ENCODE measurements around the gene ARHGEF37. TPM values are rescaled to one million over a fixed set of nuclear protein-coding genes. Genes with fewer than 3 reads are reported as not detected.
A peak's percentile ranks its signal among the peaks of the same experiment; 100 is the strongest.

The ARHGEF37 gene
- total RNA-seq, 4 donors from 2014 or later = 45.4 to 75.3 (median 65.3) TPM

DNA sequence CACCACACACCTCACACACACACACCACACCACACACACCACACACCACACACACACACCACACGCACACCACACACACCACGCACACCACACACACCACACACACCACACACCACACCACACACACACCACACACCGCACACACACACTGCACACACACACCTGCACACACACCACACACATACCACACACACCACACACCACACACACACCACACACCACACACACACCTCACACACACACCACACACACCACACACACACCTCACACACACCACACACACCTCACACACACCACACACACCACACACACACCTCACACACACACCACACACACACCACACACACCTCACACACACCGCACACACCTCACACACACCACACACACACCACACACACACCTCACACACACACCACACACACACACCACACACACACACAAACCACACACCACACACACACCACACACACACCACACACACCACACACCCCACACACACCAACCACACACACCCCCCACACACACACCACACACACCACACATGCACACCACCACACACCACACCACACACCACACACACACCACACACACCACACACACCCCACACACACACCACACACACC is 73.7 kb downstream of the ARHGEF37 start:
- no peak for DNase-seq (ENCODE audit: low spot score in 2 of 2)
- H3K9me3 ChIP-seq = no peaks in the 10 kb centered on the region
- no peaks in the 10 kb centered on the region for H3K4me1 ChIP-seq
- no peaks in the 10 kb centered on the region for H3K27me3 ChIP-seq
- WGBS = 93% methylated on average over 4 of the region's 4 CpGs
- H3K27ac ChIP-seq = no peak overlapping the region
- TF ChIP-seq EP300 (IDR thresholded peaks at IDR 0.05) (no peak), POLR2AphosphoS5 (IDR thresholded peaks at IDR 0.05) (no peak), POLR2A (IDR thresholded peaks at IDR 0.05) (no peak), CTCF (IDR thresholded peaks at IDR 0.05) (no peak)
- H3K4me3 ChIP-seq = no peak overlapping the region
- no peaks in the 10 kb centered on the region for H3K36me3 ChIP-seq

- no peak overlapping the region for H3K4me3 ChIP-seq
- no peak for DNase-seq (ENCODE audit: low spot score in 2 of 2)
- TF ChIP-seq CTCF (IDR thresholded peaks at IDR 0.05) (peak; percentile 7 to 54), POLR2A (IDR thresholded peaks at IDR 0.05) (no peak), EP300 (IDR thresholded peaks at IDR 0.05) (no peak)
- no peaks in the 10 kb centered on the region for H3K36me3 ChIP-seq
- no peak overlapping the region for H3K27ac ChIP-seq
- no peaks in the 10 kb centered on the region for H3K9me3 ChIP-seq
- H3K27me3 ChIP-seq = no peaks in the 10 kb centered on the region
- no peaks in the 10 kb centered on the region for H3K4me1 ChIP-seq
- 79% methylated on average over 6 of the region's 6 CpGs for WGBS
These were observed 75.4 kb downstream of the ARHGEF37 start for GRCh38 chr5:149656576-149657182.

- H3K9me3 ChIP-seq = no peaks in the 10 kb centered on the region
- 95% methylated on average over 2 of the region's 2 CpGs for WGBS
- DNase-seq (ENCODE audit: low spot score in 2 of 2) = no peak
- TF ChIP-seq POLR2A (IDR thresholded peaks at IDR 0.05) (no peak), EP300 (IDR thresholded peaks at IDR 0.05) (no peak), POLR2AphosphoS5 (IDR thresholded peaks at IDR 0.05) (no peak), CTCF (IDR thresholded peaks at IDR 0.05) (no peak)
- no peaks in the 10 kb centered on the region for H3K4me1 ChIP-seq
- H3K27me3 ChIP-seq = no peaks in the 10 kb centered on the region
- H3K4me3 ChIP-seq = no peak overlapping the region
- no peak overlapping the region for H3K27ac ChIP-seq
- no peaks in the 10 kb centered on the region for H3K36me3 ChIP-seq
These were observed 76.0 kb downstream of the ARHGEF37 start for GRCh38 chr5:149657324-149657723.

DNA sequence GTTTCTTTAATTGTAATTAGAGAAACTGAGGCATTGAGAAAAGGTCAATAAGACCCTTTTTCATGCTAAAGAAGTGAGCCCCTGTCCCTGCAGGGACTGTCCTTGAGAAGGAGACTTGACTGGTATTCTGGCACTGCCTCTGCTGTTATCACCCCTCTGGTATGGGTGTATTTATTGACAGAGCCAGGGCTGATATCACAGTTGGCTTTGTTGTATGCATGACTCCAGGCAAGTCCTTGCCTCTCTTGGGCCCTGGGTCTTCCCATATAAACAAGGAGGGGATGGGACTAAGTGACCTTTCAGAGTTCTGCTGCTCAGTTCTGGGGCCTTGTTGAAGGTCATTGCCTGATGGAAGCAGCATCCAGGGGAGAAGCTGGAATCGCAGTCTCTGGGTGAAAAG is 77.0 kb downstream of the ARHGEF37 start:
- Histone ChIP-seq H3K4me3 (no peak overlapping the region), H3K4me1 (no peaks in the 10 kb centered on the region), H3K9me3 (no peaks in the 10 kb centered on the region), H3K36me3 (no peaks in the 10 kb centered on the region), H3K27ac (no peak overlapping the region), H3K27me3 (no peaks in the 10 kb centered on the region)
- no peak for TF ChIP-seq POLR2A (IDR thresholded peaks at IDR 0.05)
- no peak for TF ChIP-seq CTCF (IDR thresholded peaks at IDR 0.05)
- TF ChIP-seq EP300 (IDR thresholded peaks at IDR 0.05) = no peak
- no peak for TF ChIP-seq POLR2AphosphoS5 (IDR thresholded peaks at IDR 0.05)
- 83% methylated on average over 1 of the region's 1 CpG for WGBS
- no peak for DNase-seq (ENCODE audit: low spot score in 2 of 2)

DNA sequence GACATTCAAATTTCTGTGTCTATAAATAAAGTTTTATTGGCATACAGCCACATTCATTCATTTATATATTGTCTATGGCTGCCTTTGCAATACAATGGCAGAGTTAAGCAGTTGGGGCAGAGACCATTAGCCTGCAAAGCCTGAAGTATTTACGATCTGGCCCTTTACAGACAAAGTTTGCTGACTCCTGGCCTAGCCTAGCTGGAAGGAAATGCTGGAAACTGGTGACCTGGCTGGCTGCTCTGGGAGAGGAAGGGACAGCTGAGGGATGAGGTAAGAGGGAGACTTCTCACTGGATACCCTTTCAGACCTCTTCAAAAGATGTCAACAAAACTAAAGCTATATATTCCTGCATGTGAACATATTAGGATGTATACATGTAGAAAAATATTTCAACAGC is 82.8 kb downstream of the ARHGEF37 start:
- DNase-seq (ENCODE audit: low spot score in 2 of 2) = no peak
- H3K4me1 ChIP-seq = no peaks in the 10 kb centered on the region
- no peak overlapping the region for H3K4me3 ChIP-seq
- H3K36me3 ChIP-seq = no peaks in the 10 kb centered on the region
- H3K27me3 ChIP-seq = no peaks in the 10 kb centered on the region
- H3K9me3 ChIP-seq = no peaks in the 10 kb centered on the region
- H3K27ac ChIP-seq = no peak overlapping the region
- WGBS = 29% methylated on average over 1 of the region's 1 CpG
- no peak for TF ChIP-seq CTCF (IDR thresholded peaks at IDR 0.05)
- TF ChIP-seq EP300 (IDR thresholded peaks at IDR 0.05) = no peak
- no peak for TF ChIP-seq POLR2AphosphoS5 (IDR thresholded peaks at IDR 0.05)
- TF ChIP-seq POLR2A (IDR thresholded peaks at IDR 0.05) = no peak
